OCI-LY7 (cell line): ENCODE data around the gene MTUS2. TPM values are rescaled to one million over a fixed set of nuclear protein-coding genes. Genes with fewer than 3 reads are reported as not detected.
A peak's percentile ranks its signal among the peaks of the same experiment; 100 is the strongest.

Experiments used
- BruUV-seq: library from RNA; stranded (reverse); fragments of 400-500 nt; replicated peaks from 2 replicates; lab custom pipeline; 2021; lab: Mats Ljungman, UMichigan
- CTCF ChIA-PET: fragments of 300-600 bp; sonication (Branson Sonifier 250); formaldehyde crosslinking; loops from one replicate; lab custom pipeline; 2022; ENCODE audit warnings: antibody characterized with exemption; ENCODE audit not compliant: unreplicated experiment; lab: Charles Lee
- POLR2A ChIA-PET: fragments of 300-600 bp; sonication (Branson Sonifier 250); formaldehyde crosslinking; loops from one replicate; lab custom pipeline; 2022; ENCODE audit warnings: antibody characterized with exemption; lab: Charles Lee
- DNase-seq: peaks from one replicate; pipeline ENCODE4 v3.0.0-alpha.2; 2015; ENCODE audit warnings: low spot score
- H2AFZ ChIP-seq: fragments of 200-600 bp; sonication (generic), shearing (Covaris generic); 2 replicates; pipeline ENCODE4 v1.6.1; 2014; ENCODE audit warnings: mild to moderate bottlenecking, antibody characterized with exemption, low read length, moderate library complexity
- H3K27ac ChIP-seq: fragments of 200-600 bp; sonication (generic); 2 replicates; pipeline ENCODE4 v1.5.1; 2014; ENCODE audit warnings: mixed run types, low read depth, mild to moderate bottlenecking, moderate library complexity, low read length, inconsistent platforms; ENCODE audit not compliant: poor library complexity, severe bottlenecking
- H3K36me3 ChIP-seq: fragments of 200-600 bp; sonication (generic); 2 replicates; pipeline ENCODE4 v1.6.1; 2014; ENCODE audit warnings: mild to moderate bottlenecking, antibody characterized with exemption, low read length, moderate library complexity, mixed read lengths; ENCODE audit not compliant: insufficient read depth
- H3K4me1 ChIP-seq: fragments of 200-600 bp; sonication (generic); 2 replicates; pipeline ENCODE4 v1.5.1; 2014; ENCODE audit warnings: mild to moderate bottlenecking, low read length; ENCODE audit not compliant: insufficient read depth, poor library complexity, severe bottlenecking
- H3K4me2 ChIP-seq: fragments of 200-600 bp; sonication (generic); 2 replicates; pipeline ENCODE4 v1.6.1; 2014; ENCODE audit warnings: mild to moderate bottlenecking, low read length
- H3K4me3 ChIP-seq: fragments of 200-600 bp; sonication (generic); 2 replicates; pipeline ENCODE4 v1.5.1; 2014; ENCODE audit warnings: mild to moderate bottlenecking, low read depth, low read length; ENCODE audit not compliant: poor library complexity, severe bottlenecking
- H3K79me2 ChIP-seq: fragments of 200-600 bp; sonication (generic); 2 replicates; pipeline ENCODE4 v1.6.1; 2016; ENCODE audit warnings: low read depth, mild to moderate bottlenecking, low read length, moderate library complexity, mixed read lengths; ENCODE audit not compliant: insufficient read depth
- H3K9me2 ChIP-seq: fragments of 200-600 bp; sonication (generic); 2 replicates; pipeline ENCODE4 v1.6.1; 2016; ENCODE audit warnings: mild to moderate bottlenecking, low read length, mixed read lengths; ENCODE audit not compliant: insufficient read depth
- H3K9me3 ChIP-seq: fragments of 200-600 bp; sonication (generic); 2 replicates; pipeline ENCODE4 v1.6.1; 2014; ENCODE audit warnings: mild to moderate bottlenecking, mixed run types, low read length, mixed read lengths
- H4K20me1 ChIP-seq: fragments of 200-600 bp; sonication (generic); 2 replicates; pipeline ENCODE4 v1.6.1; 2014; ENCODE audit warnings: mild to moderate bottlenecking, antibody characterized with exemption, low read length, moderate library complexity, mixed read lengths; ENCODE audit not compliant: insufficient read depth
- EZH2phosphoT487 ChIP-seq: fragments of 200-600 bp; sonication (generic); IDR thresholded peaks from 2 replicates; pipeline ENCODE4 v1.6.1; 2018; ENCODE audit warnings: low read depth, borderline replicate concordance, mild to moderate bottlenecking, mixed run types, antibody characterized with exemption, low read length, moderate library complexity, mixed read lengths
- intact Hi-C: fragments of 100-400 bp; cut with micrococcal nuclease; formaldehyde crosslinking; loops from one replicate; pipeline ENCODE4 v1.10.0; 2022; ENCODE audit not compliant: unreplicated experiment
- total RNA-seq, 2 experiments: library from RNA; depleted of rRNA in 1 of 2; stranded (reverse); fragments of >200 nt in 1 of 2; shearing (Covaris generic) in 1 of 2; gene quantifications; 2 replicates each; pipeline ENCODE4 v1.2.3, GENCODE V29; 2014 to 2022
- TF ChIP-seq, protein P1 (sequence below): fragments of 200-600 bp; sonication (generic); conservative IDR thresholded peaks from 2 replicates; pipeline ENCODE4 v1.5.1; 2014; ENCODE audit warnings: mild to moderate bottlenecking, antibody characterized with exemption, low read length, moderate library complexity, mixed read lengths

MTUS2 gene
- total RNA-seq, 2 experiments from 2014 or later, result 0.16 to 9.8 TPM

DNA sequence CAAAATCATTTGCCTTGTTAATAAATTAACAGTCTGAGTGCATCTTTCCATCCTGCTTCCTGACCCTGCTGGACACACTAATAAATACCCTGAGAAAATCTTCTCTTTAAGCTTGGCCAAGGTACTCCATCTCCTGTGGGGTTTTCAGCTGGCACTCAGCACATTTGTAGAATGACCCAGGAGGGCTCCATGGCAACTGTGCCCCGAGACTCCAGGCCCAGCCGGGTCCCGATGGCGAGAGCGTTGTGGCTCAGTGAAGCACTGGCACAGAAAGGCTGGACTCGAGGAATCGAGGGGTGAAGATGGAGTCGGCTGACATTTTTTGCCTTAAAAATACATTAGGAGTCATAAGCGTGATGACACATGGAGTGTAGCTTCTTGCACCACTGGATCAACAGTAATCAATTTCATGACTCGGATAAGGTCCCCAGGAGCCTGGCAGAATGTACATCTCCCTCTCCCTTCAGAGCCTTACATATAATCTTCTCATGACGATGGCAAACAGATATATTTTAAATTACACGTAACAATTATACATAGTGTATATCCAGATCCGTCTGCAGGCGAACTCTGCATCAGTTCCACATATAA, 690.0 kb downstream of the MTUS2 start:
- H2AFZ ChIP-seq, result no peak overlapping the region
- no peak overlapping the region for H3K27ac ChIP-seq
- no peaks in the 10 kb centered on the region for H3K9me2 ChIP-seq
- intact Hi-C loops, result no loop called here
- H3K36me3 ChIP-seq, result peaks cover 65% of the 10 kb centered on the region
- H3K4me2 ChIP-seq, result no peak overlapping the region
- POLR2A ChIA-PET, result no interaction called here
- CTCF ChIA-PET, result interaction anchor here (0.6 kb wide), 1 partner anchor 386 kb away, joined by 3 read pairs; no protein-coding TSS in a partner anchor
- no peaks in the 10 kb centered on the region for H3K4me1 ChIP-seq
- no peaks in the 10 kb centered on the region for H3K9me3 ChIP-seq
- no peak for TF ChIP-seq EZH2phosphoT487
- TF ChIP-seq, protein P1, sequence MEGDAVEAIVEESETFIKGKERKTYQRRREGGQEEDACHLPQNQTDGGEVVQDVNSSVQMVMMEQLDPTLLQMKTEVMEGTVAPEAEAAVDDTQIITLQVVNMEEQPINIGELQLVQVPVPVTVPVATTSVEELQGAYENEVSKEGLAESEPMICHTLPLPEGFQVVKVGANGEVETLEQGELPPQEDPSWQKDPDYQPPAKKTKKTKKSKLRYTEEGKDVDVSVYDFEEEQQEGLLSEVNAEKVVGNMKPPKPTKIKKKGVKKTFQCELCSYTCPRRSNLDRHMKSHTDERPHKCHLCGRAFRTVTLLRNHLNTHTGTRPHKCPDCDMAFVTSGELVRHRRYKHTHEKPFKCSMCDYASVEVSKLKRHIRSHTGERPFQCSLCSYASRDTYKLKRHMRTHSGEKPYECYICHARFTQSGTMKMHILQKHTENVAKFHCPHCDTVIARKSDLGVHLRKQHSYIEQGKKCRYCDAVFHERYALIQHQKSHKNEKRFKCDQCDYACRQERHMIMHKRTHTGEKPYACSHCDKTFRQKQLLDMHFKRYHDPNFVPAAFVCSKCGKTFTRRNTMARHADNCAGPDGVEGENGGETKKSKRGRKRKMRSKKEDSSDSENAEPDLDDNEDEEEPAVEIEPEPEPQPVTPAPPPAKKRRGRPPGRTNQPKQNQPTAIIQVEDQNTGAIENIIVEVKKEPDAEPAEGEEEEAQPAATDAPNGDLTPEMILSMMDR, result no peak
- BruUV-seq, result TSS peak; percentile 34
- H3K79me2 ChIP-seq, result no peaks in the 10 kb centered on the region
- no peak for DNase-seq
- no peak overlapping the region for H3K4me3 ChIP-seq
- no peaks in the 10 kb centered on the region for H4K20me1 ChIP-seq

DNA sequence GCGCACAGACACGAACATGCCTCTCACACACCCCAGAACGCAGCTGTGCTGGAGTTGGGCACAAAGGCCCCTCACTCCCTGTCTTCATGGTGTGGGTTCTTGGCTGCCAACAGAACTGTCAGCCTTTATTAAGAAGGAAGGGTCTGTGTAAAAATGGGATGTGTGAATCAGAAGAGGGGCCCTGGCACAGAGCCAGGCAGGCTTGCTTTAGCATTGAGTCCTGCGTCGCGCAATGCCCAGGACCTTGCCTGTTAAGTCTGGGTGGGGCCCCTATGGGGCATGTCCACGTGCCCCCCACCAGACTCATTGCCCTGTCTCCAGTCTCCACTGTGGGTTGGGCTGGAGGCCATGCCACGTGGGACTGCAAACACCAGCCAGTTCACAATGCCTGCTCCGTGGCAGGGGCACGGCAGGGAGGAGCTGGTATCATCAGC, 690.5 kb downstream of the MTUS2 start:
- intact Hi-C loops, result no loop called here
- BruUV-seq, result no TSS peak
- H3K4me3 ChIP-seq, result no peak overlapping the region
- H3K27ac ChIP-seq, result no peak overlapping the region
- POLR2A ChIA-PET, result no interaction called here
- no peak for DNase-seq
- CTCF ChIA-PET, result no interaction called here
- no peaks in the 10 kb centered on the region for H3K9me2 ChIP-seq
- H3K4me2 ChIP-seq, result no peak overlapping the region
- H2AFZ ChIP-seq, result no peak overlapping the region
- peaks cover 71% of the 10 kb centered on the region for H3K36me3 ChIP-seq
- no peaks in the 10 kb centered on the region for H3K79me2 ChIP-seq
- TF ChIP-seq EZH2phosphoT487, result no peak
- TF ChIP-seq, protein P1, result no peak
- no peaks in the 10 kb centered on the region for H3K4me1 ChIP-seq
- no peaks in the 10 kb centered on the region for H3K9me3 ChIP-seq
- H4K20me1 ChIP-seq, result no peaks in the 10 kb centered on the region

DNA sequence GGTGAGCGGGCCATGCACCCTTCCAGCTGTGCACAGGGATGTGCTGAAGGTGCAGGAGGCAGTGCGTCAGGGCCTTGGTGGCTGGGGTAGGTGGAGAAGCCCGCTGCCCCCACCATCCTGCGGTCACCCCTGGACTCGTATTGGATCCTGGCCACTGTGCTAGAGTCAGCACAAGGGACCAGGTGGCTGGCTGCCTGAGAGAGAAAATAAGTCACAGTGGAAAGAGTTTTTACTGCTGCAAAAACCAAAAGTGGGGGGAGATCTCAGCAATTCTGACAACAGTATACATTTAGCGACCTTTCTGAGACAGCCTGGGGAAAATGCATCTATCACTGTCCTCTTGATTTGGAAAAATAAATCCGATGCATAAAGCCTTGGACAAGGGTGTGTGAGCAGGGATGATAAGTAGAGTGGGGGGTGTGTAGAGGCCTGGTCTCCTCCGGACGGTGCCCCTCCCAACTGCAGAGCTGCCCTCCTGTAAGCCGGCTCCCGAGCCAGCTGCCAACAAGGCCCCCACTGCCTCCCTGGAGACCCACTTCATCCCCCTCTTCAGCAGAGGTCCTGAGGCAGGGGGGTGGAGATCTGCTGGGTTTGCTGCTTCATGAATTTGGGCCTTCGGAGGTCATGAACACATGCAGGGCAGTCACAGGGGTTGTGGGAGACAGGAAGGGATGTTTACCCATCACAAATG, 691.1 kb downstream of the MTUS2 start:
- Histone ChIP-seq H3K4me3 (no peak overlapping the region), H2AFZ (no peak overlapping the region), H3K4me2 (no peak overlapping the region), H3K9me3 (no peaks in the 10 kb centered on the region), H3K36me3 (peaks cover 77% of the 10 kb centered on the region), H3K4me1 (no peaks in the 10 kb centered on the region), H3K27ac (no peak overlapping the region), H4K20me1 (no peaks in the 10 kb centered on the region), H3K79me2 (no peaks in the 10 kb centered on the region), H3K9me2 (no peaks in the 10 kb centered on the region)
- intact Hi-C loops, result no loop called here
- TF ChIP-seq, protein P1, result no peak
- ChIA-PET POLR2A (no interaction called here), CTCF (no interaction called here)
- no peak for DNase-seq
- no TSS peak for BruUV-seq
